Cardiac fibroblast (primary cell): Measurements from ENCODE around the gene ANKRA2.

Source experiments
- DNase-seq, 2 donors: peaks; one replicate each; pipeline versions ENCODE4 v3.0.0 to v3.0.0-alpha.2; 2010; ENCODE audit warnings: low read depth in 2 of 2
- H3K4me3 ChIP-seq, 2 donors: replicated peaks in 1 of 2; 1 replicate in 1 of 2; 2 replicates in 1 of 2; pipeline ENCODE4 v1.5.1; 2011; ENCODE audit warnings: low read depth in 2 of 2, low read length in 2 of 2, mild to moderate bottlenecking in 2 of 2, moderate library complexity in 1 of 2
- TF ChIP-seq, protein P1 (sequence below): IDR thresholded peaks from one replicate; pipeline ENCODE4 v1.5.1; 2011; ENCODE audit warnings: low read depth, mild to moderate bottlenecking, low read length, inconsistent platforms

ANKRA2 gene

DNA sequence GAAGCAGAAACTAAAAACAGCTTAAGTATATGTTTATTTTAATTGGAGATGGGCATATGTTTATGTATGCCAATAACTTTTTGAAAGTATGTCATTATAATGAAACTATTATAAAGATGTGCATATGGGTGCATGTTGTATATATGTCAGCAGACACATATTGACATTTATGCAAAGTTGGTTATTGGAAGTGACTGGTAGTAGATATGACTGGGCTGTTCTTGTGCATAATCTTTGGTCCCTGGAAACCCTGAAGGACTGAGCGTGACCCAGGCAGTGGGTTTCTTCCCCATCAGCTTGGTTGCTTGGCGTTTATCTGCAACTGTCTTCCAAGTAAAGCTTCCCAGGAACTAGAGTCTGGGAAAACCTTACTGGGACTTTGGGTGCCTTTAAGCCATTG, 25.7 kb downstream of the ANKRA2 start:
- TF ChIP-seq, protein P1, sequence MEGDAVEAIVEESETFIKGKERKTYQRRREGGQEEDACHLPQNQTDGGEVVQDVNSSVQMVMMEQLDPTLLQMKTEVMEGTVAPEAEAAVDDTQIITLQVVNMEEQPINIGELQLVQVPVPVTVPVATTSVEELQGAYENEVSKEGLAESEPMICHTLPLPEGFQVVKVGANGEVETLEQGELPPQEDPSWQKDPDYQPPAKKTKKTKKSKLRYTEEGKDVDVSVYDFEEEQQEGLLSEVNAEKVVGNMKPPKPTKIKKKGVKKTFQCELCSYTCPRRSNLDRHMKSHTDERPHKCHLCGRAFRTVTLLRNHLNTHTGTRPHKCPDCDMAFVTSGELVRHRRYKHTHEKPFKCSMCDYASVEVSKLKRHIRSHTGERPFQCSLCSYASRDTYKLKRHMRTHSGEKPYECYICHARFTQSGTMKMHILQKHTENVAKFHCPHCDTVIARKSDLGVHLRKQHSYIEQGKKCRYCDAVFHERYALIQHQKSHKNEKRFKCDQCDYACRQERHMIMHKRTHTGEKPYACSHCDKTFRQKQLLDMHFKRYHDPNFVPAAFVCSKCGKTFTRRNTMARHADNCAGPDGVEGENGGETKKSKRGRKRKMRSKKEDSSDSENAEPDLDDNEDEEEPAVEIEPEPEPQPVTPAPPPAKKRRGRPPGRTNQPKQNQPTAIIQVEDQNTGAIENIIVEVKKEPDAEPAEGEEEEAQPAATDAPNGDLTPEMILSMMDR, result no peak
- no peak overlapping the region for H3K4me3 ChIP-seq
- no peak for DNase-seq

DNA sequence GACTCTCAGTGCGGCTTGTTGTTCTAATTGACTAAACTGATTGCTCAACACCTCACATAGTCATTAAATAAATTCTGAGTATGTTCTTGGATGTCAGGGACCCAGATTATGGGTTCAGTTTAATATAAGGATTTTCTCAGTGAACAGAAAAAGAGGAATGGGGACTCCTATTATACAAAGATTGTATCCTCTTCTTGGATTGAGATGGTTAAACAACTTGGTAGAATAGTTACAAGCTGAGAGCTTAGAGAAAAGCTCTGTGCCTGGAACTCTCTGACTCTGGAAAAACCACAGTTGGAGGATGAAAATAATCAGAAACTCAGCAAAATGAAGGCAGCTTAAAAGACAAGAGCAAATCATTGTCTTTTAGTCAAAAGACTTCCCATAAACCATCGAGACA, 30.5 kb downstream of the ANKRA2 start:
- no peak for DNase-seq
- H3K4me3 ChIP-seq, result no peak overlapping the region
- TF ChIP-seq, protein P1, result no peak

DNA sequence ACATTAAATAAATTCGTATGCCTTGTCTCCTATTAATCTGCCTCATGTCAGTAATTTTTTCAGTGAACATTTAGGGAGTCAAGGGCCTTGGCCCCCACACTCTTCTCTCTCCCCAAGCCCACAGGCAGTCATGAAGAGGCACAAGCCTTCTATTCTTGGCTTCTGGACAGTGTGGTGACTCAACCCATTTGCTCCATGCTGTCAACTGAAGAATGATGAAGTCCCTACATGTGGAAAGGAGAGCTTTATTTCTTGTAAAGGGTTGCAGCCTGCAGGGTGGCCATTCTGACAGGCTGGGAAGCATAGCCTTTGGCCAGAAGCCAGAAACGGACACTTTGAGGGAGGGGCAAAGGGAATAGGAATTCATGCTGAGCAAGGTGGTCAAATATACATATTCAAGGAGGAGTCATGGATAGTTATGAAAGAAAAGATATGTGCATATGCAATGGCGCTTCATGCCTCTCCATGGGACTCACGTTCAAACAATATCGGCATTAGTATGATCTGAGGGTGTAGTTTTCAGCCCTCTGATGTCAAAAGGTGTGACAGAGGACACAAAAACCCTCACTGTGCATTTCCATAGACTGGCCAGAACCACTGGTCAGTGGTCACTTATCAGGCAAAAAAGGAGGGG, 31.3 kb downstream of the ANKRA2 start:
- TF ChIP-seq, protein P1, result no peak
- no peak for DNase-seq
- H3K4me3 ChIP-seq, result no peak overlapping the region

DNA sequence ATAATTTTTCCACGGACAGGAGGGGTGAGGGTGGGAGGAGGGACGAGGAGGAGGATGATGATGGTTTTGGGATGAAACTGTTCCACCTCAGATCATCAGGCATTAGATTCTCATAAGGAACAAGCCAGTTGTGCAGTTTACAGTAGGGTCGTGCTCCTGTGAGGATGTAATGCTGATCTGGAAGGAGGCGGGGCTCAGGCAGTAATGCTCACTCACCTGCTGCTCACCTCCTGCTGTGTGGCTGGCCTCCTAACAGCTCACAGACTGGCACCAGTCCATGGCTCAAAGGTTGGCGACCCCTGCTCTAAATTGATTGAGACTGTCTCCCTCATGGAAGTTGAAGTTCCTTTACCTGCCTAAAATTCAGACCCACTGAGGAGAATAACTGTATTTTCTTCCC, 33.2 kb downstream of the ANKRA2 start:
- DNase-seq, result no peak
- TF ChIP-seq, protein P1, result no peak
- H3K4me3 ChIP-seq, result no peak overlapping the region

DNA sequence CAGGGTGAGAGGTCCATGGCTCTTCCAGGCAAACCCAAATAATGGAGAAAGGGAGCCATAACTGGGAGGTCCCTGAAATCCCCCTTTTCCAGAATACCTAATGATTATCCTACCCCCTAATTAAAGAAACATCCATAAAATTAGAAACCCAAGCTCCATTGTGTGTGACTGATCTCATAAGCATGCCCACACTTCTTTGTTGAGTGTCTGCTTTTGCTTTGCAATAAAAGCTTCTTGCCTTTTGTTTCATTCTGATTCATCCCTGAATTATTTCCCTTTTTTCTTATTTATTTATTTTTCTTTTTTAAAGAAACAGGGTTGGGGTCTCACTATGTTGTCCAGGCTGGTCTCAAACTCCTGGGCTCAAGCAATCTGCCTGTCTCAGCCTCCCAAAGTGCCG, 34.1 kb downstream of the ANKRA2 start:
- no peak overlapping the region for H3K4me3 ChIP-seq
- TF ChIP-seq, protein P1, result no peak
- DNase-seq, result no peak

DNA sequence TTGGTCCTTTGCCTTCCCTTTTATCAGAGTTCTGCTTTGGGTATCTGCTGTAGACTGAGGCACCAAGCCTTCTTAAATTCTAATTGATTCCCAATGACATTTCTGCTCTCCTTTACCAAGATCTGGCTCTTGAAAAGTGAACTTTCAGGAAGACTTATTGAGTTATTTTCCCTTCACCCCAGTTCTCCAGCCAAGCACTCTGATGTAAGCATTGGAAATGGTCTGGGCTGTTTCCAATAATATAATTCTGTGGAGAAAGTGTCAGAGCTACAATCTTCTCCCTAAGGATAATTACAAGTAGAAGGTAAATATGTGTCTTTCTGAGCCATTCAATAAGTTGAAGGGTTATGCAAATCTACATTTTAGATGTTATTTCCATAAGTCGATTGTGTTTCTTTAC, 36.4 kb downstream of the ANKRA2 start:
- TF ChIP-seq, protein P1, result no peak
- no peak for DNase-seq
- H3K4me3 ChIP-seq, result no peak overlapping the region

DNA sequence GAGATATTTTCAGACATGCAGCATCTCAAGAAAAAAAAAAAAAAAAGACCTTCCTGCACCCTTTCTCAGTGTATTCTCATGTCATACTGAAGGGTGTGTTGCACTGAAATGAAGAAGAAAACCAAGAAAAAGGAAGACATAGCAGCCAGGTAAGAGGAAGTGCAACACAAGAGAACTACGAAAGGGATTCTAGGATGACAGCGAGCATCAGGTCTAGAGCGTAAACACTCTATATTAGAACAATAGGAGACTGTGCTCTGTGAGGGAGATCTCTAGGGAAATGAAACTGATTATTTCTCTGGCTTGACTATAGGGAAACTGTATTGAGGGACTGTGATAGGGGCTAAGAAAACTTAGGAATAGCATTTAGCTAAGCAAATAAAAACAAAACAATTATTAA, 37.2 kb downstream of the ANKRA2 start:
- TF ChIP-seq, protein P1, result no peak
- no peak for DNase-seq

More for the DNA sequence above, 37.2 kb downstream of the ANKRA2 start:
- no peak overlapping the region for H3K4me3 ChIP-seq
